ENCODE data around the gene RNF141. TPM values are rescaled to one million over a fixed set of nuclear protein-coding genes. Genes with fewer than 3 reads are reported as not detected.
A peak's percentile ranks its signal among the peaks of the same experiment; 100 is the strongest.

RNF141 gene
- total RNA-seq, 1 donor from 2014 or later = 49.3 TPM

GRCh38 chr11:10498022-10498400, 43.0 kb downstream of the RNF141 start:
- peaks cover 7% of the 10 kb centered on the region for H3K9me3 Mint-ChIP-seq
- no peaks in the 10 kb centered on the region for H3F3A ChIP-seq (ENCODE audit: low read depth)
- peaks cover 16% of the 10 kb centered on the region for H3K4me1 Mint-ChIP-seq
- peak overlapping the region; percentile 43 for H3K27ac Mint-ChIP-seq
- H2AFZ ChIP-seq (replicated peaks) = no peak overlapping the region
- no peaks in the 10 kb centered on the region for H3K9me3 ChIP-seq (ENCODE audit: low read depth)
- H3K4me3 Mint-ChIP-seq = no peak overlapping the region
- no peak overlapping the region for H3K9ac ChIP-seq
- no peaks in the 10 kb centered on the region for H3K79me2 ChIP-seq (ENCODE audit: low read depth)
- no peaks in the 10 kb centered on the region for H3K27me3 ChIP-seq
- no peaks in the 10 kb centered on the region for H4K20me1 ChIP-seq (ENCODE audit: low read depth)
- peaks cover 8% of the 10 kb centered on the region for H3K36me3 Mint-ChIP-seq
- DNase-seq (ENCODE audit: low spot score) = no peak
- no peak overlapping the region for H3K27ac ChIP-seq
- H3K4me3 ChIP-seq = no peak overlapping the region
- no peak for TF ChIP-seq EZH2phosphoT487 (IDR thresholded peaks at IDR 0.05)
- TF ChIP-seq EZH2 (IDR thresholded peaks at IDR 0.05) = no peak
- no peaks in the 10 kb centered on the region for H3K4me1 ChIP-seq
- peaks cover 5% of the 10 kb centered on the region for H3K27me3 Mint-ChIP-seq (ENCODE audit: insufficient read depth, low read depth)
- H3K4me2 ChIP-seq = no peak overlapping the region
- H3K36me3 ChIP-seq = no peaks in the 10 kb centered on the region

- Mint-ChIP-seq H3K9me3 (peaks cover 8% of the 10 kb centered on the region), H3K4me1 (peaks cover 16% of the 10 kb centered on the region), H3K36me3 (peaks cover 8% of the 10 kb centered on the region), H3K27me3 (ENCODE audit: insufficient read depth, low read depth) (peaks cover 6% of the 10 kb centered on the region), H3K4me3 (no peak overlapping the region), H3K27ac (no peak overlapping the region)
- no peaks in the 10 kb centered on the region for H3K9me3 ChIP-seq (ENCODE audit: low read depth)
- H3K27me3 ChIP-seq = no peaks in the 10 kb centered on the region
- H3F3A ChIP-seq (ENCODE audit: low read depth) = no peaks in the 10 kb centered on the region
- DNase-seq (ENCODE audit: low spot score) = no peak
- H3K4me2 ChIP-seq = no peak overlapping the region
- no peaks in the 10 kb centered on the region for H3K36me3 ChIP-seq
- H2AFZ ChIP-seq (replicated peaks) = no peak overlapping the region
- TF ChIP-seq EZH2 (IDR thresholded peaks at IDR 0.05) (no peak), EZH2phosphoT487 (IDR thresholded peaks at IDR 0.05) (no peak)
- no peak overlapping the region for H3K27ac ChIP-seq
- no peak overlapping the region for H3K4me3 ChIP-seq
- H3K9ac ChIP-seq = no peak overlapping the region
- H4K20me1 ChIP-seq (ENCODE audit: low read depth) = no peaks in the 10 kb centered on the region
- H3K4me1 ChIP-seq = no peaks in the 10 kb centered on the region
- H3K79me2 ChIP-seq (ENCODE audit: low read depth) = no peaks in the 10 kb centered on the region
These were observed 43.5 kb downstream of the RNF141 start for GRCh38 chr11:10497371-10498021.

GRCh38 chr11:10496296-10496936, 44.6 kb downstream of the RNF141 start:
- peaks cover 10% of the 10 kb centered on the region for H3K9me3 Mint-ChIP-seq
- Histone ChIP-seq H3K36me3 (no peaks in the 10 kb centered on the region), H3K4me3 (no peak overlapping the region), H3K27ac (no peak overlapping the region), H3F3A (ENCODE audit: low read depth) (no peaks in the 10 kb centered on the region), H3K27me3 (no peaks in the 10 kb centered on the region), H3K4me2 (no peak overlapping the region), H3K4me1 (no peaks in the 10 kb centered on the region), H3K9ac (no peak overlapping the region), H2AFZ (replicated peaks) (no peak overlapping the region), H3K79me2 (ENCODE audit: low read depth) (no peaks in the 10 kb centered on the region), H4K20me1 (ENCODE audit: low read depth) (no peaks in the 10 kb centered on the region), H3K9me3 (ENCODE audit: low read depth) (no peaks in the 10 kb centered on the region)
- no peak for TF ChIP-seq EZH2 (IDR thresholded peaks at IDR 0.05)
- no peak for TF ChIP-seq EZH2phosphoT487 (IDR thresholded peaks at IDR 0.05)
- no peak for TF ChIP-seq CTCF (IDR thresholded peaks at IDR 0.05)
- peaks cover 9% of the 10 kb centered on the region for H3K36me3 Mint-ChIP-seq
- peaks cover 20% of the 10 kb centered on the region for H3K4me1 Mint-ChIP-seq
- peaks cover 9% of the 10 kb centered on the region for H3K27me3 Mint-ChIP-seq (ENCODE audit: insufficient read depth, low read depth)
- DNase-seq (ENCODE audit: low spot score) = no peak
- H3K27ac Mint-ChIP-seq = no peak overlapping the region
- no peak overlapping the region for H3K4me3 Mint-ChIP-seq

- H3K4me2 ChIP-seq = no peak overlapping the region
- Mint-ChIP-seq H3K4me3 (no peak overlapping the region), H3K27ac (no peak overlapping the region), H3K27me3 (ENCODE audit: insufficient read depth, low read depth) (peaks cover 9% of the 10 kb centered on the region), H3K4me1 (peaks cover 25% of the 10 kb centered on the region), H3K9me3 (peaks cover 10% of the 10 kb centered on the region), H3K36me3 (peaks cover 9% of the 10 kb centered on the region)
- H3K4me1 ChIP-seq = peaks cover 10% of the 10 kb centered on the region
- H3K27me3 ChIP-seq = no peaks in the 10 kb centered on the region
- H3K36me3 ChIP-seq = no peaks in the 10 kb centered on the region
- H3K27ac ChIP-seq = no peak overlapping the region
- no peak overlapping the region for H2AFZ ChIP-seq (replicated peaks)
- no peaks in the 10 kb centered on the region for H3K79me2 ChIP-seq (ENCODE audit: low read depth)
- DNase-seq (ENCODE audit: low spot score) = no peak
- H3F3A ChIP-seq (ENCODE audit: low read depth) = peaks cover 4% of the 10 kb centered on the region
- no peaks in the 10 kb centered on the region for H4K20me1 ChIP-seq (ENCODE audit: low read depth)
- TF ChIP-seq EZH2phosphoT487 (IDR thresholded peaks at IDR 0.05) (no peak), CTCF (IDR thresholded peaks at IDR 0.05) (no peak), EZH2 (IDR thresholded peaks at IDR 0.05) (no peak)
- H3K9me3 ChIP-seq (ENCODE audit: low read depth) = no peaks in the 10 kb centered on the region
- no peak overlapping the region for H3K4me3 ChIP-seq
- H3K9ac ChIP-seq = no peak overlapping the region
These were observed 45.6 kb downstream of the RNF141 start for GRCh38 chr11:10495464-10495786.

Data from neural progenitor cell (in vitro differentiated cells).